HG03196 (cell line): ENCODE results near the gene GATM.

ENCODE experiments used
- ATAC-seq: cut with Tn5 transposase; IDR thresholded peaks from one replicate; pipeline ENCODE4 v1.9.1; 2021; ENCODE audit not compliant: unreplicated experiment

GATM gene, protein sequence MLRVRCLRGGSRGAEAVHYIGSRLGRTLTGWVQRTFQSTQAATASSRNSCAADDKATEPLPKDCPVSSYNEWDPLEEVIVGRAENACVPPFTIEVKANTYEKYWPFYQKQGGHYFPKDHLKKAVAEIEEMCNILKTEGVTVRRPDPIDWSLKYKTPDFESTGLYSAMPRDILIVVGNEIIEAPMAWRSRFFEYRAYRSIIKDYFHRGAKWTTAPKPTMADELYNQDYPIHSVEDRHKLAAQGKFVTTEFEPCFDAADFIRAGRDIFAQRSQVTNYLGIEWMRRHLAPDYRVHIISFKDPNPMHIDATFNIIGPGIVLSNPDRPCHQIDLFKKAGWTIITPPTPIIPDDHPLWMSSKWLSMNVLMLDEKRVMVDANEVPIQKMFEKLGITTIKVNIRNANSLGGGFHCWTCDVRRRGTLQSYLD

GRCh38 chr15:45378149-45378912 is at the start of gene GATM:
Gene GATM, minus strand, starts transcription at chr15:45378544. Its CDS starts 91 bp downstream, at chr15:45378453.
- peak; percentile 65 for ATAC-seq

GRCh38 chr15:45427085-45427484 is 48.7 kb upstream of the GATM start:
- no peak for ATAC-seq

DNA sequence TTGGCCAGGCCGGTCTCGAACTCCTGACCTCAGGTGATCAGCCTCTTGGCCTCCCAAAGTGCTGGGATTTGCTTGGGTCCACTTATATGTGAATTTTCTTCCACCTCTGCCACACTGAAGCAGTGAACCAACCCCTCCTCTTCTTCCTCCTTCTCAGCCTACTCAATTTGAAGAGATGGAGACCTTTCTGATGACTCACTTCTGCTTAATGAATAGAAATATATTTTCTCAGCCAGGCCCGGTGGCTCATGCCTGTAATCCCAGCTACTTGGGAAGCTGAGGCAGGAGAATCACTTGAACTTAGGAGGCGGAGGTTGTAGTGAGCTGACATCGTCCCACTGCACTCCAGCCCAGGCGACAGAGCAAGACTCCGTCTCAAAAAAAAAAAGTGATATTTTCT is 46.8 kb upstream of the GATM start:
- no peak for ATAC-seq

- no peak for ATAC-seq
Observed at GRCh38 chr15:45424429-45424828, 46.1 kb upstream of the GATM start.

- ATAC-seq = no peak
Observed at GRCh38 chr15:45417303-45417950, 39.1 kb upstream of the GATM start.

DNA sequence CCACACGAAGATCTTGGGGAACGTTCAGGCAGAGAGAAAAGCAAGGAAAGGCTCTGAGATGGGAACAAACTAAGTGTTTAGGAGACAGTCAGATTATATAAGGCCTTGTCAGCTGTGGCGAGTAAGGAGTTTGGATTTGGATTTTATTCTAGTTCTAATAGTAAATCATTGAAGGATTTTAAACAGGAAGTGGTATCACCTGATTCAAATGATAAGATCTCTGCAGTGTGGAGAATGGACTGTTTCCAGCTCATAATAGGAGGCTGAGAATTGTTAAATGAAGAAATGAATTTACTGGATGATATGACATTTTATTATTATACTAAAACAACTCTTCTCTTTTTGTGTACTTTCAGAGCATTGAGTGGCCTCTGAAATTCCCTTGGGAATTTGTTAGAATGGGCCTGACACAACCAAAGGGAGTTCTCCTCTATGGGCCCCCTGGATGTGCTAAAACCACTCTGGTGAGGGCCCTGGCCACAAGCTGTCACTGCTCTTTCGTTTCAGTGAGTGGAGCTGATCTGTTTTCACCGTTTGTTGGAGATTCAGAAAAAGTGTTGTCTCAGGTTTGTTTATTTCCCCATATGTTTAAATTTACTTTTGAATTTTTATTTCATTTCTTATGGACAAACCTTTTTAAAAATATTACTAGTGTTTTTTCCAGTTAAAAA is 36.0 kb upstream of the GATM start:
- no peak for ATAC-seq

- ATAC-seq = no peak
Observed at GRCh38 chr15:45409596-45409995, 31.3 kb upstream of the GATM start.

DNA sequence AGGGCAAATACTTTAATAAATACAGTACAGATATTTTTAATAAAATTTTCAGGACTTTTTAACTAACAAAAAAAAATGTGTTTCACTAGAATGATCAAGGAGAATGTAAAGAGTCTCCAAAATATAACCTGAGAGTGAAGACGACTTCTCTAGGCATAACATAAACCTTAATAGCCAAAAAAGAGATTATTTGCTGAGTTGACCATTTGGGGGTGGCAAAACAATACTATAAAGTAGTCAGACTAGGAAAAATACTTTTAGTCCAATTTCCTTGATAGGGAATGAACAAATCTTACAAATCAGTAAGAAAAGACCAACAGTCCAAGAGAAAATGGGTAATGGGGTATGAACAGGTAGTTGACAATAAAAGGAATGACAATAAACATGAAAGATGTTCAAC is 29.4 kb upstream of the GATM start:
- ATAC-seq = no peak

GRCh38 chr15:45402955-45403877 is 24.9 kb upstream of the GATM start:
- ATAC-seq = peak; percentile 25

GRCh38 chr15:45402162-45402954 is 24.0 kb upstream of the GATM start:
- ATAC-seq = peak; percentile 82

DNA sequence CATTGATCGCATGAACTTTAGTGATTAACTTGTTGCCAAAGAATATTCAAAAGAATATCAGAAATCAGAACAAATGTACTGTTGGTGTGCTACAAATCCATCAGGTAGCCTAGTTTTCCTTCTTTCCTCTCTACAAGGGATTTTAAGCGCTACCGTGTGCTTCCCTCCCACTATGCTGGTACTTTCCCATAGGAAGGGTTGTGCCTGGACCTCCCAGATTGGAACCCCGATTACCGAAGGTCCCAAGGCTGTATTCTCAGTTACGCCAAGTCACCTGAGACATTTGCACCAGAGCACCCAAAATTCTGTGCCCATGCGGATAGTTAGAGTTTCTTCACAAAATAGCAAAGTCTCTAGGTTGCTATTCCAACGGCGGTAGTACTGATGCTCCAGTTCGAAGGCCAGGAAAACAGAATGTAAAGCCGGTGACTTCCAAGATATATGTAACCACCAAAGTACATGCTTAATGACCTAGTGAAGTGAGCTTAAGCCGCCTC is 23.4 kb upstream of the GATM start:
- peak; percentile 2 for ATAC-seq

DNA sequence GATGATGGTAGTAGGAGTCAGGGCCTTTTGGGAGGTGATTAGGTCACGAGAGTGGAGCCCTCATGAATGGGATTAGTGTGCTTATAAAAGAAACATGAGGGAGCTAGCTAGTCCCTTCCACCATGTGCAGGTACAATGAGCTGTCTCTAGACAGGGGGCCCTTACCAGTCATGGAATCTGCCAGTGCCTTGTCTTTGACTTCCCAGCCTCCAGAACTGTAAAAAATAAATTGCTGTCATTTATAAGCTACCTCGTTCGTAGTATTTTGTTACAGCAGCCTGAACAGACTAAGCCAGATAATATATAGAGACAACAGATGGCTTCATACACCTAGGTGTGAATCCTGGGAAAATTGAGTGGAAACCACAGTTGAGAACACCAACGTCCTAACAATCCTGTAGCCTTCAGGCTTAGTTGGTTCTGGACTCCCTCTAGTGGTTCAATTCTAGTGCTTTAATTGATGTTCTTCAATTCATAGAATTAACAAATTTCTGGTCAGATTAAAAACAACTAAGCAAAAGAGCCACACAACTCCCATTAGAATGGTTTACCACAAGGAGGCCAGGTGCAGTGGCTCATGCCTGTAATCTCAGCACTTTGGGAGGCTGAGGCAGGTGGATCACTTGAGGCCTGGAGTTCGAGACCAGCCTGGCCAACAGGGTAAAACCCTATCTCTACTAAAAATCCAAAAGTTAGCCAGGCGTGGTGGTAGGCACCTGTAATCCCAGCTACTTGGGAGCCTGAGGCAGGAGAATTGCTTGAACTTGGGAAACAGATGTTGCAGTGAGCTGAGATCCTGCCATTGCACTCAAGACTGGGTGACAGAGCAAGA is 21.3 kb upstream of the GATM start:
- no peak for ATAC-seq

- ATAC-seq = no peak
Observed at GRCh38 chr15:45397116-45397665, 18.8 kb upstream of the GATM start.

GRCh38 chr15:45395943-45396342 is 17.6 kb upstream of the GATM start:
- no peak for ATAC-seq

DNA sequence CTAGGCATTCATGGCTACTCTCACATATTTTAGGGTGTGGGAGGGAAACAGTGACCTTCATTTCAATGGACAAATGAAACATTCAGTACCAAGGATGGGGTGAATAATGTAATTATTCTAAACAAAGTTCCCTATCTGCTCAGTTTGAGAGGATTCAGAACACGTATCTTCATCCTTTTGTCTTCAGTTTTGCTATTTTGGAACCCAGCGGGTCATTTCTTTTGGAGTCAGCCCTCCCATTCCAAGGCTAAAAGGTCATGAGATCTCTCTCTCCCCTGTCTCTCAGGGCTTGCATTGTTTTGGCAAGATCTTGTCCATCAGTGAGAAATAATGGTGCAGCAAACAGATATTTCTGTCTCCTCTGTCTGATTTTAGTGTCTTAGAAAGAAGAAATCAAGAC is 16.3 kb upstream of the GATM start:
- no peak for ATAC-seq

GRCh38 chr15:45393851-45394250 is 15.5 kb upstream of the GATM start:
- no peak for ATAC-seq

GRCh38 chr15:45392584-45392855 is 14.2 kb upstream of the GATM start:
- ATAC-seq = no peak
